ENCODE measurements around the gene BACE1-AS. TPM values are rescaled to one million over a fixed set of nuclear protein-coding genes. Genes with fewer than 3 reads are reported as not detected.

Gene BACE1-AS
- total and polyA plus RNA-seq, 2 of the 8 experiments (the other 6 are each of a cell fraction or from before 2014, with no cell fraction given): 14.9 to 17.4 TPM

- H4K20me1 ChIP-seq (replicated peaks in 1 of 2; ENCODE audit: control insufficient read depth in 1 of 2, insufficient read depth in 2 of 2, low read length in 2 of 2): no peaks in the 10 kb centered on the region
- no peak overlapping the region for H2BK15ac ChIP-seq (ENCODE audit: low read length)
- H4K5ac ChIP-seq (ENCODE audit: insufficient read length, low read depth, low read length): no peak overlapping the region
Observed at GRCh38 chr11:117255966-117256365, 35.2 kb upstream of the BACE1-AS start.

More at GRCh38 chr11:117255966-117256365, 35.2 kb upstream of the BACE1-AS start:
- Histone ChIP-seq H2BK12ac (ENCODE audit: low read depth, low read length) (no peak overlapping the region), H3K4ac (replicated peaks; ENCODE audit: insufficient read length, low read depth, low read length) (no peak overlapping the region), H3K4me1 (replicated peaks in 1 of 4; ENCODE audit: control insufficient read depth in 3 of 4, insufficient read depth in 4 of 4, low read length in 3 of 4) (no peaks in the 10 kb centered on the region), H3K27ac (ENCODE audit: low read depth, low read length) (no peak overlapping the region), H2BK20ac (ENCODE audit: low read length) (no peak overlapping the region), H2BK120ac (replicated peaks; ENCODE audit: low read depth, low read length) (no peak overlapping the region), H3K9me3 (ENCODE audit: insufficient read depth in 2 of 2, low read depth in 1 of 2, low read length in 1 of 2) (no peaks in the 10 kb centered on the region), H3K4me3 (ENCODE audit: extremely low read depth in 1 of 4, insufficient read depth in 2 of 4, low read depth in 3 of 4, low read length in 4 of 4) (no peak overlapping the region), H2BK5ac (ENCODE audit: low read depth, low read length) (no peak overlapping the region), H4K8ac (ENCODE audit: extremely low read depth, insufficient read depth, low read length) (no peak overlapping the region), H3K14ac (ENCODE audit: insufficient read length) (no peak overlapping the region), H3K4me2 (ENCODE audit: insufficient read depth in 1 of 2, low read depth in 2 of 2, low read length in 2 of 2) (no peak overlapping the region), H3K27me3 (replicated peaks in 1 of 4; ENCODE audit: control insufficient read depth in 3 of 4, extremely low read depth in 1 of 4, insufficient read depth in 3 of 4, low read length in 3 of 4) (no peaks in the 10 kb centered on the region), H3K56ac (replicated peaks; ENCODE audit: insufficient read length, low read depth, low read length) (no peak overlapping the region), H3K18ac (ENCODE audit: extremely low read depth, low read length) (no peak overlapping the region), H4K91ac (replicated peaks; ENCODE audit: insufficient read length, low read length) (no peak overlapping the region), H3K36me3 (ENCODE audit: control insufficient read depth in 2 of 4, insufficient read depth in 4 of 4, low read length in 3 of 4) (peaks cover 0 to 14% (median 2%) of the 10 kb centered on the region in 4 experiments; a peak in 4 of 8 replicates), H2AFZ (ENCODE audit: low read length) (no peak overlapping the region), H3K79me1 (ENCODE audit: low read depth, low read length) (no peaks in the 10 kb centered on the region), H3K23ac (ENCODE audit: insufficient read length) (no peak overlapping the region), H3K23me2 (ENCODE audit: low read depth, low read length) (no peaks in the 10 kb centered on the region), H3K79me2 (ENCODE audit: control insufficient read depth in 1 of 2, insufficient read depth in 2 of 2, low read length in 2 of 2) (no peaks in the 10 kb centered on the region; a peak in 1 of 4 replicates), H3K9ac (replicated peaks in 1 of 4; ENCODE audit: extremely low read depth in 1 of 4, low read depth in 3 of 4, low read length in 3 of 4) (no peak overlapping the region), H2AK5ac (ENCODE audit: low read depth, low read length) (no peak overlapping the region)
- no peak for FAIRE-seq
- no peak for DNase-seq (ENCODE audit: low read depth in 1 of 2, low spot score in 2 of 2)
- 95% methylated on average over 3 of the region's 3 CpGs; no CpG with 5 or more reads in 1 of the 2 experiments for WGBS, 2 experiments (ENCODE audit: extremely low coverage in 1 of 2, insufficient coverage in 1 of 2, insufficient read length in 1 of 2, insufficient replicate concordance in 2 of 2, low coverage in 1 of 2, low lambda C conversion rate in 2 of 2, missing lambda C conversion rate in 1 of 2)
- ChIA-PET CTCF (ENCODE audit: partially characterized antibody) (no interaction called here), POLR2A (ENCODE audit: partially characterized antibody) (interaction anchor here (1.9 kb wide), 1 partner anchor 16 kb away, joined by 6 read pairs; no protein-coding TSS in a partner anchor)
- TF ChIP-seq E2F6 (IDR thresholded peaks at IDR 0.05) (no peak), SIN3A (conservative IDR thresholded peaks at IDR 0.05 in 1 of 2, IDR thresholded peaks at IDR 0.05 in 1 of 2; ENCODE audit: low read depth in 1 of 2, low read length in 2 of 2) (no peak), EZH2 (IDR thresholded peaks at IDR 0.05; ENCODE audit: low read depth, low read length, severe bottlenecking) (no peak), ATF3 (IDR thresholded peaks at IDR 0.05; ENCODE audit: insufficient read depth, low read depth, low read length) (no peak), TBP (IDR thresholded peaks at IDR 0.05; ENCODE audit: low read depth, low read length) (no peak), CEBPB (IDR thresholded peaks at IDR 0.05; ENCODE audit: low read depth, low read length) (no peak)
